LNCaP clone FGC (cell line): Measurements from ENCODE around the gene ASAH2.

ENCODE experiments used
- DNase-seq: peaks from one replicate; pipeline ENCODE4 v3.0.0-alpha.2; 2011; ENCODE audit warnings: low read depth
- H3K4me3 ChIP-seq: 2 replicates; pipeline ENCODE4 v1.5.1; 2011; ENCODE audit warnings: mild to moderate bottlenecking, low read depth, low read length, control low read depth
- TF ChIP-seq, protein P1 (sequence below): IDR thresholded peaks from 2 replicates; pipeline ENCODE4 v1.5.1; 2012; ENCODE audit warnings: mild to moderate bottlenecking; ENCODE audit not compliant: control insufficient read depth, insufficient read depth; ENCODE audit errors: extremely low read depth

The ASAH2 gene

DNA sequence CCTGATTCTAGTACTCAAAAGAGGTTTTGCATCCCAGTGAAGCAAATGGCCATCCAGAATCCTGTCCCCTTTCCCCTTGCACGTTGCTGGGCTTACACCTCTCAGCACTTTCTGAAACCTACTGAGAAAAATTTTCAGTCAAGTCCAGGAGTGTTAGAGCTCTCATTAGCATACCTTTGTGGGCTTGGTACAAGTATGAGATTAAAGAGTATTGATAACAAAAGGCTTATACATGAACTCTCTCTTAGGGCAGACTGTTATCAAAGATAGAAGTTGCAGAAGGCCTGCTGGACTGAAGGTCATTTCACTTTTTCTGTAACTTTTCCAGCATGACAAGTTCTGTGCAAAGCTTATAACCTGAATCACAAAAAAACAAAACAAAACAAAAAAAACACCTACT is at the start of gene ASAH2:
Gene ASAH2, minus strand, starts transcription at position 123 of the 400 bp plus-strand sequence. CDS start 2,906 bp downstream, outside the sequence.
- DNase-seq = no peak
- H3K4me3 ChIP-seq = no peak within 1 kb of the TSS
- TF ChIP-seq, protein P1, sequence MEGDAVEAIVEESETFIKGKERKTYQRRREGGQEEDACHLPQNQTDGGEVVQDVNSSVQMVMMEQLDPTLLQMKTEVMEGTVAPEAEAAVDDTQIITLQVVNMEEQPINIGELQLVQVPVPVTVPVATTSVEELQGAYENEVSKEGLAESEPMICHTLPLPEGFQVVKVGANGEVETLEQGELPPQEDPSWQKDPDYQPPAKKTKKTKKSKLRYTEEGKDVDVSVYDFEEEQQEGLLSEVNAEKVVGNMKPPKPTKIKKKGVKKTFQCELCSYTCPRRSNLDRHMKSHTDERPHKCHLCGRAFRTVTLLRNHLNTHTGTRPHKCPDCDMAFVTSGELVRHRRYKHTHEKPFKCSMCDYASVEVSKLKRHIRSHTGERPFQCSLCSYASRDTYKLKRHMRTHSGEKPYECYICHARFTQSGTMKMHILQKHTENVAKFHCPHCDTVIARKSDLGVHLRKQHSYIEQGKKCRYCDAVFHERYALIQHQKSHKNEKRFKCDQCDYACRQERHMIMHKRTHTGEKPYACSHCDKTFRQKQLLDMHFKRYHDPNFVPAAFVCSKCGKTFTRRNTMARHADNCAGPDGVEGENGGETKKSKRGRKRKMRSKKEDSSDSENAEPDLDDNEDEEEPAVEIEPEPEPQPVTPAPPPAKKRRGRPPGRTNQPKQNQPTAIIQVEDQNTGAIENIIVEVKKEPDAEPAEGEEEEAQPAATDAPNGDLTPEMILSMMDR = no peak

DNA sequence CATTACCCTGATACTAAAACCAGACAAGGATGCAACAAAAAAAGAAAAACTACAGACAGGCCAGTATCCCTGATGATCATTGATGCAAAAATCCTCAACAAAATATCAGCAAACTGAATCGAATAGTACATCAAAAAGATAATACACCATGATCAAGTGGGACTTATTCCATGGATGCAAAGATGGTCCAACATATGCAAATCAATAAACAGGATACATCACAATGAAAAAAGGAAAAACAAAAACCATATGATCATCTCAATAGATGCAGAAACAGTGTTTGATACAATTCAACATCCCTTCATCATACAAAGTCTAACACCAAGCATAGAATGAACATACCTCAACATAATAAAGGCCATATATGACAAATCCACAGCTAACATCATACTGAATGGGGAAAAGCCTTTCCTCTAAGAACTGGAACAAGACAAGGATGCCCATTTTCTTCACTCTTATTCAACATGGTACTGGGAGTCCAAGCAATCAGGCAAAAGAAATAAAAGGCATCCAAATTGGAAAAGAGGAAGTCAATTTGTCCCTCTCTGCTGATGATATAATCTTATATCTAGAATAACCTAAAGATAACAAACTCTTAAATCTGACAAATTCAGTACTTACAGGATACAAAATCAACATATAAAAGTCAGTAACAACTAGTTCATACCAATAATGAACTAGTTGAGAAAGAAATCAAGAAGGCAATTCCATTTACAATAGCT is 48.8 kb upstream of the ASAH2 start:
- TF ChIP-seq, protein P1 = no peak
- DNase-seq = no peak
- no peak overlapping the region for H3K4me3 ChIP-seq

DNA sequence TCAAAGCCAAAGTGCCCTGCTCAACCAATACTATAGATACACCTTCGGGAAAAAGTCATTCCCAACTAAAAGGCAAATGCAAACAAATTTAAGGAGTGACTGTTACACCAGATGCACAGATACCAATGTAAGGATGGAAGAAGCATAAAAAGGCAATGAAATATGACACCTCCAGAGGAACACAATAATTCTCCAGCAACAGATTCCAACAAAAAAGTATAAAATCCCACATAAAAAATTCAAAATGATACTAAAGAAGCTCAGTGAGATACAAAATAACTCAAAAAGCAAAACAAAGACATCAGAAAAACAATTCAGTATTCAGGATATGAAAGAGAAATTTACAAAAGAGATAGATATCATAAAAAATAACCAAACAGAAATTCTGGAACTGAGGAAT is 44.1 kb upstream of the ASAH2 start:
- DNase-seq = no peak
- TF ChIP-seq, protein P1 = no peak
- H3K4me3 ChIP-seq = no peak overlapping the region

DNA sequence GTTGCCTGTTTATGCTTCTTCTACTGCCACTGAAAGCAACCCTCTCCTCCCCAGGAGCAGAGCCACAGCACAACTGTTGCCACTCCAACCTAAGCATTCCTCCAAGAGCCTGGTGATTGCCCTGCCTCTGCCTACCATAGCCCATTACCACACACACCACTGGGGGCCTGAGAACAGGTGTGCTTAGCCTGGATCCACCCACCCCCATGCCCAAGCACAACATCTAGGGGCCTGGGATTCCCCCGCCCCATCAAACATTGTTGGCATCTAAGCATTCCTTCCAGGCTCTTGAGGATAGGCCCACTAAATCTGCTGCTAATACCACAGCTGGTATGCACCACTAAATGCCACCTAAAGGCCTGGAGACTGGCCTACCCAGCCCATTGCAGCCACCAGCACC is 43.3 kb upstream of the ASAH2 start:
- no peak overlapping the region for H3K4me3 ChIP-seq
- DNase-seq = no peak
- TF ChIP-seq, protein P1 = no peak

DNA sequence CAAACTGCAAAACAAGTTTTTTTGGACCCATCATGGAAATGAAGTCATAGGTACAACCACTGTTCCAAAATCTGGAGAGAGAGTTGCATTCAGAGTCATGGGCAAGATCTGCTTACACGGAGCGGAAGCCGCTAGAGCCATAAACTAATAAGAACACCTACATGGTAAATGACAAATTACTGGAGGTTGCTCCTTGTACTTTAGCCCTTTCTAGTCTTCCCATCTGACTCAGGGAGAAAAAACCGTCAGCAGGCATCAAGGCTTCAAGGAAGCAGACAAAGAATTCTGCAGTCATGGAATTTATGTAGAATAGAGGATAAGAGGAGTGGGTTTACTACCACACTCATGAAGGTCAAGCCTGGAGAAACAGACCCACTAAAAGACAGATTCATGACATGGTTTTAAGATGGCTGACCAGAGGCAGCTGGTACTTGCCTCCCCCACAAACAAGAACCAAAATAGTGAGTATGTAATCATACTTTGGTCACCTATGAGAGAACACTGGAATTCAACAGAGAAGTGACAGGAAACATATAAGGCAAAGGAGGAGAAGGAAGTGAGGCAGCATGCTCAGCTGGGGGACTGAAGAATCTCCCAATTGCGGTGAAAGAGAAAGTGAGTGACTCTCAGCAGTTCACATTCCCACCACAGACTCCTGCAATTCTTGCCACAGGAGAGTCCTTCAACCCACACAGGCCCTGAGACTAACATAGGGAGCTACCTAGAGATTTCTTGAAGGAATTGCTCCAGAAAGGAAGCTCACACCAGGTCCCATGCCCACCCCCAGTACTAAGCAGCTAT is 42.4 kb upstream of the ASAH2 start:
- TF ChIP-seq, protein P1 = no peak
- no peak for DNase-seq
- H3K4me3 ChIP-seq = no peak overlapping the region

DNA sequence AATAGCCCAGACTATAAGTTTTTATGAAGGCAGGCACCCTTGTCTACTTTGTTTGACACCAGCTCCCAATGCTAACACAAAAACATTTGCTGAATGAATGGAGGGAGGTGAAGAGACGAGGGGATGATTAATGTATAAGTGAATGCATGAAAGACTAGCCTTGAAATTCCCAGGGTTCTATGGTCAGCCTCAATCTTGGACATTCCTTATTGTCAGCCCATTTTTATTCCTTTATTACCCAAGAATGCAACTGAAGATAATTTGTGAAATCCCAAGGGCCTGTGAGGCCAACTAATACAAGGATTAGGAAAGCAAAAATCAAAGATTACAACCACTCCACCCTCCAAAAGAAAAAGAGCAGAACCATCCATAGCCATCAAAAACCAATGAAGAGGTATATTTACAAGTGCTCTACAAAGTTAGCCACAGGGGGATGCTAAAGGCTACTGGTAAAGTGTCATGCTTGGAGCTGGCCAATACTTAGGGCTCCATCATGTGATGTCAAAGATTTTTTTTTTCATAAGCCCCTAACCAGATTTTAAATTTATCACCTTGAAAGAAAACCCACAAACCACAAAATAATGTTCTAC is 40.0 kb upstream of the ASAH2 start:
- no peak overlapping the region for H3K4me3 ChIP-seq
- TF ChIP-seq, protein P1 = peak; percentile 32; the same call in 1 of the 2 replicates
- DNase-seq = no peak
